MV-4-11 (cell line): Measurements from ENCODE around the gene ARHGEF6.
A peak's percentile ranks its signal among the peaks of the same experiment; 100 is the strongest.

Experiments used
- DNase-seq: peaks from one replicate; lab custom pipeline; 2025; lab: John Stamatoyannopoulos, UW

ARHGEF6 gene

GRCh38 chrX:136646602-136647239 lies 134.0 kb downstream of the ARHGEF6 start:
- DNase-seq, result no peak

GRCh38 chrX:136643243-136643642 lies 137.5 kb downstream of the ARHGEF6 start:
- DNase-seq, result no peak

- peak; percentile 49 for DNase-seq
Measured at GRCh38 chrX:136639506-136640176, 141.1 kb downstream of the ARHGEF6 start.

GRCh38 chrX:136636121-136636520 lies 144.6 kb downstream of the ARHGEF6 start:
- peak; percentile 36 for DNase-seq

GRCh38 chrX:136635235-136635634 lies 145.5 kb downstream of the ARHGEF6 start:
- DNase-seq, result peak; percentile 85

- DNase-seq, result no peak
Measured at GRCh38 chrX:136630881-136631280, 149.9 kb downstream of the ARHGEF6 start.

- no peak for DNase-seq
Measured at GRCh38 chrX:136629084-136629750, 151.5 kb downstream of the ARHGEF6 start.

- DNase-seq, result no peak
Measured at GRCh38 chrX:136627409-136627808, 153.3 kb downstream of the ARHGEF6 start.

GRCh38 chrX:136626891-136627290 lies 153.8 kb downstream of the ARHGEF6 start:
- DNase-seq, result no peak

GRCh38 chrX:136626237-136626636 lies 154.5 kb downstream of the ARHGEF6 start:
- peak; percentile 72 for DNase-seq

GRCh38 chrX:136625246-136625645 lies 155.5 kb downstream of the ARHGEF6 start:
- no peak for DNase-seq

- DNase-seq, result peak; percentile 76
Measured at GRCh38 chrX:136623396-136623795, 157.3 kb downstream of the ARHGEF6 start.

- DNase-seq, result no peak
Measured at GRCh38 chrX:136622568-136622967, 158.2 kb downstream of the ARHGEF6 start.

- DNase-seq, result no peak
Measured at GRCh38 chrX:136620780-136621179, 160.0 kb downstream of the ARHGEF6 start.

GRCh38 chrX:136619899-136620505 lies 160.7 kb downstream of the ARHGEF6 start:
- peak; percentile 53 for DNase-seq

- no peak for DNase-seq
Measured at GRCh38 chrX:136616987-136617685, 163.6 kb downstream of the ARHGEF6 start.
